Measurements from ENCODE around the gene PDE10A.

Gene PDE10A

DNA sequence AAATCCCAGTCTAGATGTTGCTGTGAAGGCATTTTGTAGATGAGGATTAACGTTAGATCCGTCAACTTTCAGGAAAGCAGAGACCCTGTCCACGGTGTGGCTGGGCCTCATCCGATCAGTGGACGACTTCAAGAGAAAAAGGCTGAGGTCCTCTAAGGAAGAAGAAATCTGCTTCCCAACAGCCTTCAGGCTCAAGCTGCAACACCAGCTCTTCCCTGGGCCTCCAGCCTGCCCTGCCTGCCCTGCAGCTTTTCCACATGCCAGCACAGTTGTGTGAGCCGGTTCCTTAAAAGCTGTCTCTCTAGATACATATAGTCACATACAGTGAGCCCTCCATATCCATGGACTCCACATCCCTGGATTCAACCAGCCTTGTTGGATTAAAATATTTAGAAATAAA, 14.1 kb upstream of the PDE10A start:
- no peak for DNase-seq

DNA sequence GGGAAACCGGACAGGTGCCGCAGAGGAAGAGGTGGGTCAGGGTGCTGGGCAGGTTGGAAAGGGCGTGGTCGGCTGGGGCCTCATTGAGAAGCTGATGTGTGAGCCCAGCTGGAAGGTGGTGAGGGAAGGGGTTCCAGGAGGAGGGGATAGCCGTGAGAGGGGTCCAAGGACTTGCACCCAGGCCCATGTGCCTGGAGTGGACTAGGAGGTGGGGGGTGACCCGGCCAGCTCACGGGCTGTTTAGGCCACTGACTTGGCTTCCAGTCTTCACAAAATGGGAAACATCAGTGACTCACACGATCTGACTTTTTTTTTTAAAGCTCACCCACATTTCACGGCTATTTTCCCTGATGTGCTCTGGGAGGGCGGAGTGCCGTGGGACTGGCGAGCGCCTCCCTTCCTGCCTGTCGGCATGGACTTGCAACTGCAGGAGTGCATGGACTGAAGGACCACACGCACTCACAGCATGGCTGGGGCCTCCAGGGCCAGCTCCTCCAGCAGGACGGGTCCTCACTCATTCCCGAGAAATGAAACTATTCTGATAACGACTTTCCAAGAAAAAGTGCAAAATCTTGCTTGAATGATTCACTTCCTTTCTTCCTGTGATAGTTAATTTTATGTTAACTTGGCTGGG, 13.5 kb upstream of the PDE10A start:
- no peak for DNase-seq

DNA sequence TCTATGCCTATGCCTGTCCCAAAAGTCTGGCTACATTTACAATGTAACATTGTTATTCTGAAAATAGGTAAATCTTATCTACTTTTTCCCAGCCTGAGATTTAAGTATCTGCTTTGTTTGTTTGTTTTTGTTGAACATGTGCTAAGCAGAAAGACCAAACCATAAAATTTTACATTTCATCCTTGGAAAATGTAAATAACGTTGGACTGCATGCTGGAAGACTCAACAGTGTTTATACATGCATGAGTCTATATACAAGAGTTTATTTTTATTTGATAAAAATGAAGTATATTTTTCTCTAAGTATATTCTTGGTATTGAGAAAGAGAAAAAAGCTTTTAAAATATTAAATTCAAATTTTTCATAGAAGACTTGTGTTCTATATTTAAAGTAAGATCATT, 12.1 kb upstream of the PDE10A start:
- DNase-seq: no peak

DNA sequence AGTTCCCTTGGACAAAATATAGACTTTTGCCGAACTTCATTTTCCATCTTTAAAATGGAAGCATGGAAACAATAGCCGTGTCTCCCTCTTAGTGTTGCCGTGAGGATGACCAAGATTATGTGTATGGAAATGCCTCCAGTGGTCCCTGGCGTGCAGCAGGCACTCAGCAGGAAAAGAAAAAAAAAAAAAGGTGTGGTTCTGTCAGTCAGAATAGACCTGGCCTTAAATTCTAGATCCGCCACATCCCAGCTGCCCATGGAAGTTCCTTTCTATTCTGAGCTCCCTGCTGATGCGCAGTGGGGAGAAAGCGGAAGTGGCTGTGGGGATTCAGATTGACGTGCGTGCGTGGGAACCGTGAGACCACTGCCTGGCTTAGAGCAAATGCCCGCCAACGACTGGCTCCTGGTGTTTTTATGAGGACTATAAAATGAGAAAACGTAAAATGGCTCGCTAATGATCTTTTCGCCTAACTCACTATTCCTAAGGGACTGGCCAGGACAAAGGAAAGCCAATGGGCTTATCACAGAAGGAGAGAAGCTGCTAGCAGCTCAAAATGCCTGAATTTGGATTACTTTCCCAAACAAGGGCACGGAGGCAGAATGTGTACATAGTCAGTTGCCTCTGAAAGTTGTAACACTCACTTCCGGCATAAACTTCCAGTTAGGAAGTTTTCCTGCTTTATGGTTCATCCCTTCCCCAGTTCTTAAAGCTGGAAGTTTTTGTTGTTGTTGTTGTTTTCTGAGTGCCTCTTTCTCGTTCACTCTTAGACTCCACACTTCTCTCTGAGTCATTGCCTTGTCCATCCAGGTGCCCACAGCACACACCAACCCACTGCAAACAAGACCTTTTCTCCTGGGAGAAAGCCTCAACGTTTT, 11.4 kb upstream of the PDE10A start:
- no peak for DNase-seq

DNA sequence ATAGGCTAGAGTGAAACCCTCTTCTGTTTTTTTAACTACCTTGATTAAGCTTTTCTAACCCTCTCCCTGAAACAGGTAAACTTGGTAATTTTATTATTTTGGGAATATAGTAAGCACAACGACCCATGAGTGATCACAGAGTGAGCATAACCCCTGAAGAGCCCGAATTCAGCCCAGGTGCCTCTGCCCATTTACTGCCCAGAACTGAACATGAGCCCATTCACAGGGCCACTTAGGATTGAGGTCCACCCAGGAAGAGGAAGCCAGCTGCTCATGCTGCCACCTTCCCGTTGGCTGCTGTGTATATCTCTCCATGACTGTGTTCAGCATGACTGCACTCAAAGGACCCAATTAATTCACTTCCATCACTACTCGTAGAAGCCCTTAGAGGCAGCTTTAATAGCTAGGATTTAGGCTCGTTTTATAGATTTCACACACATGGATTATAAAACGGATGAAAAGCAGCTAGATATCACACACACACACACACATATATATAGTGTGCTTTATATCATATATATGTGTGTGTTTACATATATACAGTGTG, 8.3 kb upstream of the PDE10A start:
- no peak for DNase-seq

DNA sequence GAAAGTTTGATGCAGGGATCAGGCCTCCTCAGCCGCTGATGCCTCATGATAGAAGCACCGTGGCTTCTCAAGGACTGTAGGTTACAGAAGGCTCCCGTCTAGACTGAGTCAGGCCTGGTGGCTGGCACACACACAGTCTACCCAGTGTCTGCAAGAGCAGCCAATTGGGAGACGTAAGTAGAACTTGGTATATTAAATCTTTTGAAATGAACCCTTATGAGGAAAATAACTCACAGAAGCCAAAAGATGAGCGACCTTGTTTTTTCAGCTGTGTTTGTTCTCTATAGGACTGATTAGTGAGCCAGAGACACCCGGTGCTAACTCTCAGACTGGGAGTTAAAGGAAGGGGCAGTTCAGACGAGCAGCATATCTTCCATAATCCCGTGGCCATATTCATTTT, 5.9 kb upstream of the PDE10A start:
- no peak for DNase-seq

DNA sequence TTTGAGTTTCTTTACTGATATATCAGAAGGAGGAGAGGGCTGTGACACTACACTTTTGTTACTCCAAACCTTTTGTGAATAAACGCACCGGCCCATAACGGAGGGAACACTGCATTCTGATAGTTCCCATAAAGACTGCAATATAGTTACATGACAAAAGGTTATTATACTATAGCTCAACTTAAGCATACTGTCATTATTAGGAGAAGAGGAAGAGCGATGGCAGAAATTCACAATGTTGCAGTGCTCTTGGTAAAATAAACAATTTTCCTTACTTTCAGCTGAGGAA, 2.3 kb upstream of the PDE10A start:
- DNase-seq: no peak

DNA sequence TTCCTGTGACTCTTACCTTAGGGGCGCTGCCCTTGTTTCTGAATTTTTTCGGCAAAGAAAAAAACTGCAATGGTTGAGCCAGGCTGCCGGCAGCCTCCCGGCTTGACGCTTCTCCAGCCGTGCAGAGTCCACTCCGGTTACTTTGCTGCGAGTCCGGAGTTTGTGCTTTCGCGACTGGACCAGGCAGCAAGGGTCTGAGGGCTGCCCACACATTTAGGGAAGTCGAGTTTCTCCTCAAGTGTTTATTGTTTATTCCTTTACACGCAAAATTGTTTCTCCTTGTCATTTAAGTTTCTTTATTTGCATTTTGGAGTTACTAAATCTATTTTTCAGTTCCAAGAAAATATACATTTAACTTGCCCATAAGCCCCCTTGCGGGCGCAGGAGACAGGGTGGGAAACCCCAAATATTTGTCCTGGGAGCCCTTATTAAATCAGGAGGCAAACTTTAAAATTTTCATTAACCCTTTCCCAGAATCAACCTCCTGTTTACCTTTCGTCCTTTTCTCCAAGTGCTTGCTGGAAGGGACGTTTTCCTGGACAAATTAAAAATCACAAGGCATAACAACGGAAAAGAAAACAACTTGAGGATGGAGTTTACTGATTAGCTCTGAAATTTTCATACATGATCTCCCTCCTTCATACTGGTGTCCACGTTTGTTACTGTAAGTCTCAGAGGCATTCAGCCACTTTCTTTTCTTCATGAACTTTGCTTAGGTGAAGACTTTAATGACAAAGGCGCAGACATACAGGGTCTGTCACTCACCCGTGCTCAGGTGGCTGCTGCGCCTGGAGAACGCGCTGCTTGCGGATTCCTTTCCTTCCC, 1.7 kb upstream of the PDE10A start:
- DNase-seq: no peak

DNA sequence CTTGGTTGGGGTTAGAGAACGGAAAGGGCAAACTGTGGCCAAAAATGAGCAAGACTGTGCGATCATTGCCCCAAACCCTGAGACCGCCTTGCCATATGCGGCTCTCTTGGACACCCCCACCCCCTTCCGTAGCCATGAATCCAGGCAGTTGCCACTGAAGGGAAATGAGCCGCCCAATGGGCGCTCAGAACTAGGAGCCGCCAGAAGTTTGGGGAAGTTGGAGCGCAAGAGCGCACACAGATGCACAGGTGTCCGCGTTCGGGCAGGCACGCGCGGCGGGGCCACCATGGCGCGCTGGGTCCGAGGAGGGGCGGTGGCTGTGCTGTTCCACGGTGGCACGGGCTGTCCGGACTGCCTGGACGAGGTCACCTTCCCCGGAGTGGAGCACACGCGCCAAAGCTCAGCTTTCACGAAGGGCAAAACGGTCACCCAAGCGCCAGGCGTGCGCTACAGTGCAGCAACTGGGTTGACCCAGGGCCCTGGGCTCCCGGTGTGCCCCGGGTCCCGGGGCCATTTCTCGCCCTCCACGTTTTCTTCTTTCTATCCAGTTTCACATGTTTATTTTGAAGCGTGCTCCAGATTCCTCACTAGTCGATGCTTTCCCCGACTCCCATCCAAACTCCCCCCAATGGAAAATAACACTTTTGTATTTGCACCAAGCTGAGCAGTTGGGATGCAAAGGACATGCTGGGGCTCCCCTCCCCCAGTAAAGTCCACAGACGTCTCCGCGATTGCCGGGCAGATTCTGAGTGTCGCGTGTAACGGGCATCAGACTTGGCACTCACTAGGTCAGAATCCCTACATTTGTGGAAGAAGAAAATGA, 906 bp upstream of the PDE10A start:
- no peak for DNase-seq

DNA sequence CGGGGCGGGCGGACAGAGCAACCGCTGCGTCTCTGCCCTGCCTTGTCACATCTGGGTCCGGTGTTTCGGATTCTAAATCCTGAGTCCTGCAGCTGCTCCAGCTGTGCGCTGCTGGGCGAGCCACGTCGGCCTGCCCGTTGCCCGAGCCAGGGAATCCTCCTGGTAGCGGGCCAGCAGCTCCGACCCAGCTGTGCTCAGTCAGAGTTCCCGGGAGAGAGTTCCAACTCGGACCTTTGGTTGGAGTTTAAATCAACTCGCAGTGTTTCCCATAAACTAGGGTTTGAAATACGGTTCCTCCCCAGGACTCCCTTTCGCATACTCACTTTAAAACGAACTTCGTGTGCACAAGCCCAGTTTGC, 315 bp upstream of the PDE10A start:
- no peak for DNase-seq

DNA sequence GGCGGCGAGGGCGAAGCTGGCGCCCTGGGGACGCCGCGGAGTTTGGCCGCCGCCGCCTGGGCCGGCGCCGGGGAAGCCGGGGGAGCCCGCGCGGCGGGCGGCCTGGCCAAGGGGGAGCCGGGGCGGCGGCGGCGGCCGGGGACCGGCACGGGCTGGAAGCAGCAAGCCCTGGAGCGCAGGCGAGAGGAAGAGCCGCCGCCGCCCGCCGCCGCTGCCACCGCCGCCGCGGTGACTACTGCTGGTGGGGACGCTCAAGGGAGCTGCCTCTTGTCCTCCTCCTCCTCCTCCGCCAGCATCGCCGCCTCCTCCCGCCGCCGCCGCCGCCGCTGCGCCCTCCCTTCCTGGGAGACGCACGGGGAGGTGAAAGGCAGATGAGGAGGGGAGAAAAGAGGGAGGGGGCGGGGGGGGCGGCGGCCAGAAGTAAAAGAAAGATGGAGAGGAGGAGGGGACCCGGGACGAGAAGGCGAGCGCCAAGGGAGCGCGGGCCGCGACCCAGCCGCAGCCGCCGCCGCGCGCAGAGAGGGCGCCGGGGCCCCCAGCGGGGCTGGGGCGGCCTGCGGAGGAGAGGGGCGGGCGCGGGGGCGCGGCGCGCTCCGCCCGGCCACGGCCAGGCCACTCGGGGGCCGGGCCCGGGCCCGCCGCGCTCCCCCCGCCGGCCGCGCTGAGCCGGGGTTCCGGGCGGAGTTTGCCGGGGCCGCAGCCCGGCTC, 846 bp downstream of the PDE10A start:
- no peak for DNase-seq

DNA sequence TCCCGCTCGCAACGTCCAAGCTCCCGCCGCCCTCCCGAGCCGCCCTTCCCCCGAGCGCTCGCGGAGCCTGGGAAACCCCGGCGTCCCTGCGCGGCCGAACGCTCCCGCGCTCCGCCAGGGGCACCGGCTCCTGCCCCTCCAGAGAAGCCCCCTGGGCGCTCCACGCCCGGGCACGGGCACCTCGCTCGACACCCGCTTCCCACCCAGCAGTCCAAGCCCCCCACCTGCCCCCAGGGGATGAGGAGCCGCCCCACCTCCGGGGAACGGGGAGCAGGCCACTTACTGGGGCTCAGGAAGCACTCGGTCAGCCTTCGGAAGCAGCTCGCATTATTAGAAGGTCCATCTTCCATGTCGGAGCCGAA, 1.4 kb downstream of the PDE10A start:
- DNase-seq: no peak

DNA sequence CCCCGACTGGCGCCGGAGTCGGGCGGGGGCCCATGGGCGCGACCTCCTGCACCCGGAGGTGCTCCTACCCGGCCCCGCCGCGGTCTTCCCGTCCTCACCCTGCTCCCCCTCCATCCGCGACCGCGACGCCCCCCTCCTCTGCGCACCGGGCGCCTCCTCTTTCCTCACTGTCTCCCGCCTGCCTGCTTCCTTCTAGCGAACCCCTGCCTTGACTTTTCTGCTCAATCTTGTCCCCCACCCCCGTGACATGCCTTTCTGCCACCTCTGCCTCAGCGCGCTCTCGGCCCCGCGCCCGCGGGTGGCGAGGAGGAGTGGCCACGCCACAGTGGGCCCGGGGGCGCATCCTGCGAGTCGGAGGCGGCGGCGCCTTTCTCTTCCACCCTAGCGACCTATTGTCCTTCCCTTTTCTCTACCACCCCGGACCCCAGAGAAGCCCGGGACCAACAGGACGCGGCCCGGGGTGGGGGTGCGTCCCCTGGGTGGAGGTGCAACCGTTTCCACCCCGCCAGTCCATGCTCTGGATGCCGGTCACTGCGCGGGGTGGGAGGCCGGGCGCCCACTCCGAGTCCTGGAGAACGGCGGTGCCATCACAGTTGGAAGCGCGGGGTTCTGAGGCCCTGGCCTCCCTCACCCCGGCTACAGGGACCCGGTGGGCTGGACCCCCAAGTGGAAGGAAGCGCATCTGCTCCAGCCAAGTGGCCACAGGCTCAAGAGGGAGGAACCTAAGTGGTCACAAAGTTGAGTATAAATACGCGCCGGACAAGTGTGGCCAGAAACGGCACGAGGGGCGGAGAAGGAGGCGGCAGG, 2.0 kb downstream of the PDE10A start:
- DNase-seq: no peak

DNA sequence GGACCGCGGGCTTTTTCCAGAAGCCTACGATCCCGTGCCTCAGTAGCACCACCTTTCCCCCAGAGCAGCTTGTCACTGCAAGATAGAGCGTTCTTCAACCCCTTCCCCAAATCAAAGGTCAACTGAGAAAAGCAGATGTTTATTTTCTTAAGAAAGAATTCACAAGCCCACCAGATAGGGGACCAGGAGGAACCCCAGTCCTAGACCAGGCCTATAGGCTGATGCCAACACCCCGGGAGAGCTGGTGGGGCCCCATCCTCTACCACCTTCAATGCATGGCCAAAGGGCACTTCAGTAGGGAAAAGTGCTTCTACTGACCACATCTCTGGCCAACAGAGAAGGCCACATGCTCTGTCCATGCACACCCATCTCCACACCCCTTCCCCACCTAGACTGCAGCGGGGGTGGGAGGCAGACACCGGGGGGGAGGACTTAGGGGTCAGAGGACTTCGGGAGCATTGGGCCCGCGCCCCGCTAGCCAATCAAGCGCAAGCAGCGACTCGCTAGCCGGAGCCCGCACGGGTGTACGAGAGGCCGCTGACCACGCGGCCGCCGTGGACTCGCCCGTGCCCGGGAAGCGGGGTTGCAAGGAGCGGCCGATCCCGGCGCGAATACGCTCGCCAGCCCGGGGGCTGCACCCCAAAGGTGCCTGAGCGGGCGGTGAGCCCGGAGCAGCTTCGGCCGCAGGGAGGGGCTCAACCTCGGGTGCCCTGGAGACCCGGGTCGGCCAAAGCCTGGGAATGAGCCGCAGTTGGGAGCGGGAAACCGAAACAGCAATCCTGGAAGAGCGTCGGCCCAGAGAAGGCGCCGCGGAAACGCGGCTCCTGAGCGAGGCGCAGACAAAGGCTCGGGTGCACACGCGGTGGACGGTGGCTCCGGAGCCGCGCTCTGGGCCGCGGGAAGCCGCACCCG, 2.8 kb downstream of the PDE10A start:
- no peak for DNase-seq

DNA sequence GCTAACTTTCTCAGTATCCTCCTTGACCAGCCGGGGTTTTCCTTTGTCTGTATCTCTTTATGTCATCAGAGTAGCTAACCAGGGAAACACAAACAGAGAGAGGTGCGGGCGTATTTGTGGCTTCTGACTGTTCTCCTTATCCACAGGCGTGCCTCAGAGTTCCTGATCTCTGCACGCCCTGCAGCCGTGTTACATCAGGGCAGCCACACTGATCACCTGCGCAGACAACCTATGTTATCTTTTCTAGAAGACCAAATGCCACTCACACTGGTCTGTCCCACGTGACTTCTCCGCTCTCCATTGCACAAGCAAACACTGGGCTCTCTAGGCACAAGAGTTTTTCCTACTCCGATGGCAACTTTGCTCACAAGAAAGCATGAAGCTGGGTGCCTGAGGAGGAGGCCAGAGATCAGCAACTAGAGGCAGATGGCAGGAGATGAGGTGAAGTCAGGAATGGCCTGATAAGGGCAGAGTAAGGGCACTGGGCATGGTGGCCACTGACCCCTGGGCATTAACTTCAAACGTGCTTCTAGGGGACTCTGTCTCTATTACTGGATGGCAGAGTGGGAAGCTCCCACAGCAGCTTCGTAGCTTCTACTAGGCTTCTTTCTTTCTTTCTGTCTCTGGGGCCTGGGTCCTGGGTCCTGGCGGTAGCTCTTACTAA, 4.5 kb downstream of the PDE10A start:
- DNase-seq: no peak

DNA sequence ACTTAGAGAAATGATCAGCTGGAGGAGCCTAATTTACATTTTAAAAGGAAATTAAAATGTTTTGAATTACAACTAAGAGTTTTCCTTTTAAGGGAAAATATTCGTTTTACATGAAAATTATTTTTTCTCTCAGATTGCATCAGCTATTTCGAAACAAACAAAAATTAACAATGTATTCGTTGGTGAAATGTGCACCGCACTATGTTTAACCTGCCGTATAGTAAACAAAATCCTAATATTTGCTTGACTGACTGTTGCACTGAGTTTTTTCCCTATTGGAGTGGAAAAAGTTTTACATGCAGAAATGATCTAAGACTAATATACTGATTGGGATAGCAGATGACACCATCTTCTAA, 5.7 kb downstream of the PDE10A start:
- DNase-seq: no peak

DNA sequence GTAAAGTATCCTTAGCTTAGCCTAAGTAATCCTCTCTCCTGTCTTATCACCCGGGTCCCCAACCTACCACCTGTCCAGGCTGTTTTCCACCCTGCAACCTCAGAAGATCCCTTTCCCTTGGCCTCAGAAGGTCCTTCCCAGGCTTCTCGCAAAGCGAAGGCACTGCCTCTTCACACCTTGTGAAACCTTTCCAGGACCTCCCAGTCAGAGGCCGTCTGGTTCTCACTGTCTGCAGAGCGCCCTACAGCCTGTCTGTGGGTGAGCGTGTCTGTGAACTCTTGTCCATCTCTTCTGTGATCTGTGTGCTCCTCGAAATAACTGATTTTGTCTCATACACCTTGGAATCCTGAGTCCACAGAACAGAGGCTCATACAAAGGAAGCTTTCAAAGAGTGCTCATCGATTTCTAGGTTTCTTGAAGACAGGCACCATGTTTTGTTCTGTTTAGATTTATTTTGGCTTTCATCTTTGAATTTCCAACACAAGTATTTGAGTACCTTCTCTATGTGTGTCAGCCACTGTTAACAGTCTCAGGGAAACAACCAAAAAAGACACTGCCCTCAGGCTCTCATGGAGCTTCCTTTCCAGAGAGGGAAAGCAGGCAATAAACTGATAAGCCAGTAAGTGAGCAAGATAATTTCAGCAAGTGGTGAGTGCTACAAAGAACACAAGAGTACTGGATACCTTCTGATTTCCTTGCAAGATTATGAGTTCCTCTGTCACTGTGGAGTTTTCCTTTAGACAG, 6.3 kb downstream of the PDE10A start:
- DNase-seq: no peak

DNA sequence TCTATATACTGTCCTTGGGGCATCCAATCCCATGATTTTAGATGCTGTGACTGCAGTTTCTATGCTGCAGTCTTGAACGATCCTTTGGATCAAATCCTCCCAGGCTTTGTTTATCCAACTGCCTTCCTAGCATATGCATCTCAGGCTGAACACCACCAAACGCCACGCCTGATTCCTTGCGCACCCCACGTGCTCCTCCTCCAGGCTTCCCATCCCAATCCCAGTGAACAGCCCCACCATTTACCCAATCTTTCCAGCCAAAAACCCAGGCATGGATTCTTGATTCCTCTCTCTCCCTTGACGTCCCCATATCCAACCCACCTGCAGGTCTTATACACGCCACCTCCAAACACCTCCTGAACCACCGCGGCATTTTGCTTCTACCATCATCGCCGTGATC, 7.8 kb downstream of the PDE10A start:
- DNase-seq: no peak

DNA sequence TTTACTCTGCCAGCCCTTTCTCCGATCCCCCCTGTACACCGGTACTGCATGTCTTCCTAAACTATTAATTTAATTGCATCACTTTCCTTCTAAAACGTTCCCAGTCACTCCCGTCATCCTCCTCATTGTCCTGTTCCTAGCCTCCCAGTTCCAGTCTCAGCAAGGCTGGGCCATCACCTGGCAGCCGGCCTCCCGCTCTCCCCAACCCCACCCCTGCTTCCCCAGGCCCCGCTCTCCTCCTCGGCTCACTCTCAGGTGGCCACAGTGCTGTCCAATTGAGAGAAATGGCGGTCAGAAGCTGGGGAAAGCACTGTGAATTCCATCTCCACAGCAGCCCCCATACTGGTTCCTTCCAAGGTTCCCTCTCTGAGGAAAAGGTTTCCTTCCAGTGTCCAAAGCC, 8.9 kb downstream of the PDE10A start:
- DNase-seq: no peak

All from stimulated activated CD4-positive, alpha-beta T cell treated with anti-CD3 and anti-CD28 coated beads, Interleukin-2, amount 100 ng/mL, for 48 hours (primary cell).